Liver (tissue), 9 donors: Measurements from ENCODE around the gene KCNMA1. TPM values are rescaled to one million over a fixed set of nuclear protein-coding genes. Genes with fewer than 3 reads are reported as not detected.

ENCODE experiments used
- DNase-seq: peaks from one replicate; pipeline ENCODE4 v3.0.0-alpha.2; 2017; ENCODE audit warnings: low spot score
- H3K27ac ChIP-seq, 2 donors: one replicate each; pipeline ENCODE4 v1.7.0; 2013; ENCODE audit warnings: inconsistent platforms in 2 of 2, low read length in 2 of 2, control low read depth in 1 of 2, low read depth in 1 of 2, mild to moderate bottlenecking in 1 of 2
- H3K27me3 ChIP-seq, 4 donors: one replicate each; pipeline versions ENCODE4 v1.6.1 to v1.7.0; 2013; ENCODE audit warnings: low read length in 3 of 4, inconsistent platforms in 1 of 4, mild to moderate bottlenecking in 1 of 4, moderate library complexity in 1 of 4; ENCODE audit not compliant: control insufficient read depth in 4 of 4, insufficient read depth in 4 of 4
- H3K36me3 ChIP-seq, 4 donors: one replicate each; pipeline versions ENCODE4 v1.6.1 to v1.7.0; 2013; ENCODE audit warnings: low read length in 3 of 4, mild to moderate bottlenecking in 3 of 4, low read depth in 1 of 4, moderate library complexity in 1 of 4; ENCODE audit not compliant: control insufficient read depth in 4 of 4, insufficient read depth in 3 of 4
- H3K4me1 ChIP-seq, 4 donors: one replicate each; pipeline versions ENCODE4 v1.6.1 to v1.7.0; 2013; ENCODE audit warnings: low read length in 3 of 4, mild to moderate bottlenecking in 3 of 4, moderate library complexity in 1 of 4; ENCODE audit not compliant: control insufficient read depth in 4 of 4, insufficient read depth in 4 of 4
- H3K4me3 ChIP-seq, 3 donors: one replicate each; pipeline versions ENCODE4 v1.6.1 to v1.7.0; 2013; ENCODE audit warnings: low read length in 3 of 3, control low read depth in 1 of 3, low read depth in 1 of 3, mild to moderate bottlenecking in 1 of 3
- H3K9ac ChIP-seq, 2 donors: one replicate each; pipeline ENCODE4 v1.7.0; 2013; ENCODE audit warnings: low read length in 2 of 2, mild to moderate bottlenecking in 2 of 2, moderate library complexity in 2 of 2, control low read depth in 1 of 2, low read depth in 1 of 2
- H3K9me3 ChIP-seq, 4 donors: one replicate each; pipeline versions ENCODE4 v1.6.1 to v1.7.0; 2013; ENCODE audit warnings: low read length in 3 of 4; ENCODE audit not compliant: control insufficient read depth in 4 of 4
- EGR1 ChIP-seq, 2 donors: IDR thresholded peaks; 2 replicates each; pipeline ENCODE4 v1.6.1; 2016 to 2018; ENCODE audit warnings: antibody characterized with exemption in 2 of 2, low read depth in 2 of 2
- FOXA1 ChIP-seq: IDR thresholded peaks from 2 replicates; pipeline ENCODE4 v1.6.1; 2016; ENCODE audit warnings: antibody characterized with exemption
- FOXA2 ChIP-seq: IDR thresholded peaks from 2 replicates; pipeline ENCODE4 v1.6.1; 2016; ENCODE audit warnings: antibody characterized with exemption
- GABPA ChIP-seq, 2 donors: IDR thresholded peaks in 1 of 2; conservative IDR thresholded peaks in 1 of 2; 2 replicates each; pipeline ENCODE4 v1.6.1; 2016; ENCODE audit warnings: antibody characterized with exemption in 2 of 2, mild to moderate bottlenecking in 1 of 2, moderate library complexity in 1 of 2
- HNF4A ChIP-seq, 2 donors: conservative IDR thresholded peaks; 2 replicates each; pipeline ENCODE4 v1.6.1; 2016; ENCODE audit warnings: antibody characterized with exemption in 2 of 2, mild to moderate bottlenecking in 2 of 2
- HNF4G ChIP-seq: IDR thresholded peaks from 2 replicates; pipeline ENCODE4 v1.6.1; 2016; ENCODE audit warnings: antibody characterized with exemption
- JUND ChIP-seq, 2 donors: IDR thresholded peaks; 2 replicates each; pipeline ENCODE4 v1.6.1; 2016; ENCODE audit warnings: antibody characterized with exemption in 2 of 2
- NR2F2 ChIP-seq: IDR thresholded peaks from 2 replicates; pipeline ENCODE4 v1.6.1; 2016; ENCODE audit warnings: antibody characterized with exemption
- RAD21 ChIP-seq, 2 donors: IDR thresholded peaks; 2 replicates each; pipeline ENCODE4 v1.6.1; 2016; ENCODE audit warnings: antibody characterized with exemption in 2 of 2, mild to moderate bottlenecking in 2 of 2
- RXRA ChIP-seq, 2 donors: IDR thresholded peaks; 2 replicates each; pipeline ENCODE4 v1.6.1; 2017 to 2018; ENCODE audit warnings: antibody characterized with exemption in 2 of 2, mild to moderate bottlenecking in 1 of 2
- TAF1 ChIP-seq: conservative IDR thresholded peaks from 2 replicates; pipeline ENCODE4 v1.6.1; 2016; ENCODE audit warnings: antibody characterized with exemption, mild to moderate bottlenecking
- YY1 ChIP-seq: IDR thresholded peaks from 2 replicates; pipeline ENCODE4 v1.6.1; 2016; ENCODE audit warnings: antibody characterized with exemption, mild to moderate bottlenecking
- WGBS: extraction: QIAGEN DNeasy Blood & Tissue Kit; methylation state at CpG from one replicate; pipeline ENCODE4 v1.1.7; 2013; 5-methylcytosine and 5-hydroxymethylcytosine counted together
- polyA plus RNA-seq, 2 donors: library from polyadenylated mRNA; stranded (reverse) in 1 of 2; unstranded in 1 of 2; fragments of 200-250 nt in 1 of 2; fragments of >200 nt in 1 of 2; fragmentation: Nextera tagmentation in 1 of 2; extraction: Ambion mirVana in 1 of 2; gene quantifications; one replicate each; pipeline versions ENCODE4 v1.2.1 to v1.2.3, GENCODE V29; 2013 to 2015
- total RNA-seq, 2 donors: library from RNA; depleted of rRNA; stranded (reverse); fragments of >200 nt; gene quantifications; one replicate each; pipeline ENCODE4 v1.2.3, GENCODE V29; 2014
- TF ChIP-seq, protein P1 (sequence below): IDR thresholded peaks from 2 replicates; pipeline ENCODE4 v1.6.1; 2016; ENCODE audit warnings: antibody characterized with exemption
- TF ChIP-seq, protein P2 (sequence below): IDR thresholded peaks from 2 replicates; pipeline ENCODE4 v1.6.1; 2016; ENCODE audit warnings: antibody characterized with exemption, mild to moderate bottlenecking
- TF ChIP-seq, protein P3 (sequence below): IDR thresholded peaks from 2 replicates; pipeline ENCODE4 v1.6.1; 2016; ENCODE audit warnings: antibody characterized with exemption
- TF ChIP-seq, protein P4 (sequence below): IDR thresholded peaks from 2 replicates; pipeline ENCODE4 v1.6.1; 2016; ENCODE audit warnings: antibody characterized with exemption
- TF ChIP-seq, protein P5 (sequence below): fragments of 150-350 bp; IDR thresholded peaks from 2 replicates; pipeline ENCODE4 v1.5.1; 2017; ENCODE audit warnings: improper control_type of control experiment, low read depth, low read length; ENCODE audit not compliant: missing input control
- donor health status: healthy.
- donor health status: healthy.
- donor health status: healthy.
- donor health status: healthy.
- donor health status: healthy.

The KCNMA1 gene
- total and polyA plus RNA-seq, 4 donors = 2.5 to 9.7 (median 4.7) TPM

DNA sequence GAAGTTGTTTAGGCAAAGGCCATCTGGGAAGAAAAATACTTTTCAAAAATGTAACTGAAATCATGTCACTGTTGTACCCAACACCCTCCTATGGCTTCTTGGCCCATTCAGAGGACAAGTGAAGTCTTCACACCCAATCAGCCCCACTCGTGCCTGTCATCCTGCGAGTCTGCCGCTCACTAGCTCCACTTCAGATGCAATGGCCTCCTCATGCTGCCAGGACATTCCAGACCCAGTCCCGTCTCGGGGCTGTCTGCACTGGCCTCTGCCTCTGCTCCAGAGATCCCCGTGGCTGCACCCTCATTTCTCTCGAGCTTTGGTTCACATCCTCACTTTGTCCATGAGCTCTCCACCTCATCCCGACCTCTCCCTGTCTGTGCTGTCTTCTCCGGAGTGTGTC lies 227.1 kb downstream of the KCNMA1 start:
- H3K36me3 ChIP-seq = no peaks in the 10 kb centered on the region
- no peaks in the 10 kb centered on the region for H3K9me3 ChIP-seq
- no peak overlapping the region for H3K9ac ChIP-seq
- H3K27ac ChIP-seq = no peak overlapping the region
- WGBS = 78% methylated on average over 9 of the region's 9 CpGs
- no peak overlapping the region for H3K4me3 ChIP-seq
- TF ChIP-seq RAD21 (IDR thresholded peaks at IDR 0.05) (no peak), FOXA1 (no peak), TAF1 (no peak), FOXA2 (no peak), YY1 (no peak), JUND (IDR thresholded peaks at IDR 0.05) (no peak), HNF4G (no peak), HNF4A (conservative IDR thresholded peaks at IDR 0.05) (no peak), GABPA (IDR thresholded peaks at IDR 0.05 in 1 of 2, conservative IDR thresholded peaks at IDR 0.05 in 1 of 2) (no peak), RXRA (IDR thresholded peaks at IDR 0.05) (no peak), NR2F2 (no peak), EGR1 (IDR thresholded peaks at IDR 0.05; ENCODE audit: low read depth in 2 of 2) (no peak)
- TF ChIP-seq, protein P1, sequence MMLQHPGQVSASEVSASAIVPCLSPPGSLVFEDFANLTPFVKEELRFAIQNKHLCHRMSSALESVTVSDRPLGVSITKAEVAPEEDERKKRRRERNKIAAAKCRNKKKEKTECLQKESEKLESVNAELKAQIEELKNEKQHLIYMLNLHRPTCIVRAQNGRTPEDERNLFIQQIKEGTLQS = no peak
- TF ChIP-seq, protein P2, sequence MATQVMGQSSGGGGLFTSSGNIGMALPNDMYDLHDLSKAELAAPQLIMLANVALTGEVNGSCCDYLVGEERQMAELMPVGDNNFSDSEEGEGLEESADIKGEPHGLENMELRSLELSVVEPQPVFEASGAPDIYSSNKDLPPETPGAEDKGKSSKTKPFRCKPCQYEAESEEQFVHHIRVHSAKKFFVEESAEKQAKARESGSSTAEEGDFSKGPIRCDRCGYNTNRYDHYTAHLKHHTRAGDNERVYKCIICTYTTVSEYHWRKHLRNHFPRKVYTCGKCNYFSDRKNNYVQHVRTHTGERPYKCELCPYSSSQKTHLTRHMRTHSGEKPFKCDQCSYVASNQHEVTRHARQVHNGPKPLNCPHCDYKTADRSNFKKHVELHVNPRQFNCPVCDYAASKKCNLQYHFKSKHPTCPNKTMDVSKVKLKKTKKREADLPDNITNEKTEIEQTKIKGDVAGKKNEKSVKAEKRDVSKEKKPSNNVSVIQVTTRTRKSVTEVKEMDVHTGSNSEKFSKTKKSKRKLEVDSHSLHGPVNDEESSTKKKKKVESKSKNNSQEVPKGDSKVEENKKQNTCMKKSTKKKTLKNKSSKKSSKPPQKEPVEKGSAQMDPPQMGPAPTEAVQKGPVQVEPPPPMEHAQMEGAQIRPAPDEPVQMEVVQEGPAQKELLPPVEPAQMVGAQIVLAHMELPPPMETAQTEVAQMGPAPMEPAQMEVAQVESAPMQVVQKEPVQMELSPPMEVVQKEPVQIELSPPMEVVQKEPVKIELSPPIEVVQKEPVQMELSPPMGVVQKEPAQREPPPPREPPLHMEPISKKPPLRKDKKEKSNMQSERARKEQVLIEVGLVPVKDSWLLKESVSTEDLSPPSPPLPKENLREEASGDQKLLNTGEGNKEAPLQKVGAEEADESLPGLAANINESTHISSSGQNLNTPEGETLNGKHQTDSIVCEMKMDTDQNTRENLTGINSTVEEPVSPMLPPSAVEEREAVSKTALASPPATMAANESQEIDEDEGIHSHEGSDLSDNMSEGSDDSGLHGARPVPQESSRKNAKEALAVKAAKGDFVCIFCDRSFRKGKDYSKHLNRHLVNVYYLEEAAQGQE = no peak
- TF ChIP-seq, protein P3, sequence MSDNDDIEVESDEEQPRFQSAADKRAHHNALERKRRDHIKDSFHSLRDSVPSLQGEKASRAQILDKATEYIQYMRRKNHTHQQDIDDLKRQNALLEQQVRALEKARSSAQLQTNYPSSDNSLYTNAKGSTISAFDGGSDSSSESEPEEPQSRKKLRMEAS = no peak
- TF ChIP-seq, protein P4, sequence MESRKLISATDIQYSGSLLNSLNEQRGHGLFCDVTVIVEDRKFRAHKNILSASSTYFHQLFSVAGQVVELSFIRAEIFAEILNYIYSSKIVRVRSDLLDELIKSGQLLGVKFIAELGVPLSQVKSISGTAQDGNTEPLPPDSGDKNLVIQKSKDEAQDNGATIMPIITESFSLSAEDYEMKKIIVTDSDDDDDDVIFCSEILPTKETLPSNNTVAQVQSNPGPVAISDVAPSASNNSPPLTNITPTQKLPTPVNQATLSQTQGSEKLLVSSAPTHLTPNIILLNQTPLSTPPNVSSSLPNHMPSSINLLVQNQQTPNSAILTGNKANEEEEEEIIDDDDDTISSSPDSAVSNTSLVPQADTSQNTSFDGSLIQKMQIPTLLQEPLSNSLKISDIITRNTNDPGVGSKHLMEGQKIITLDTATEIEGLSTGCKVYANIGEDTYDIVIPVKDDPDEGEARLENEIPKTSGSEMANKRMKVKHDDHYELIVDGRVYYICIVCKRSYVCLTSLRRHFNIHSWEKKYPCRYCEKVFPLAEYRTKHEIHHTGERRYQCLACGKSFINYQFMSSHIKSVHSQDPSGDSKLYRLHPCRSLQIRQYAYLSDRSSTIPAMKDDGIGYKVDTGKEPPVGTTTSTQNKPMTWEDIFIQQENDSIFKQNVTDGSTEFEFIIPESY = no peak
- H3K27me3 ChIP-seq = no peaks in the 10 kb centered on the region
- H3K4me1 ChIP-seq = peaks cover 0 to 7% (median 5%) of the 10 kb centered on the region in 4 donors
- DNase-seq = no peak

DNA sequence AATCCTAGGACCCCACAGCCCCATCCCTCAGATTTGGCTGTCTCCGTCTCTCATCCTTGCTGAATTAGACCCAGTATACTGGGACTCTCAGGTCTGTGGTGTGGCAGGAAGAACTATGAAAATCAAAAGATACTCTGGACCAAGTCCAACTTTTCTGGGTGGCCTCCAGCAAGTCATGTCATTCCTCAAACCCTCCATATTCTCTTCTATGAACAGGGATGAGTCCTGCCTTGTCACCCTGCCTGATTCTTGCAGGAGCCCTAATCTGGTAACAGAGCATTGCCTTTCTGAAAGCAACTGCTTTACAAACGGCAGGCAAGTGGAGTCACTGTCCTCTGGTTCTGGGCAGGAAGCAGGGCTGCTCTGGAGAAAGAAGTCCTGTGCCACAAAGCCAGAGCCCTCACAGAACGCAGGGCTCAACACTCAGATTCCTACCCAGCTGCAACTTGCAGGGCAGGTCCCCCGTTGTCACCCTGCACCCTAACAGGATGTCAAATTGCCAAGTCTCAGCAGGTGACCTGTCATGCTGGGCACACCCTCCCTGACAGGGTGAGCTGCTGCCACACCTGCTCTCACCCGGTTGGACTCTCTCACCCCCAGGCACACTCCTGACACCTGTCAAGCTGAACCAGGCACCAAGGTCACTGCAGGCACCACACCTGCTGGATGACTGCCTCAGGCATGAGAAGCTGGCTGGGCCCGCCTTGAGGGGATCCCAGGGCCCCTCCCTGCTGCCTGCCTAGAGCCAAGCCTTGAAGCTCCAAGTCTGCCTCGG lies 227.7 kb downstream of the KCNMA1 start:
- no peak for DNase-seq
- Histone ChIP-seq H3K9ac (no peak overlapping the region), H3K4me3 (no peak overlapping the region), H3K4me1 (peaks cover 0 to 7% (median 5%) of the 10 kb centered on the region in 4 donors), H3K27ac (no peak overlapping the region), H3K9me3 (no peaks in the 10 kb centered on the region), H3K27me3 (no peaks in the 10 kb centered on the region), H3K36me3 (no peaks in the 10 kb centered on the region)
- no peak for TF ChIP-seq HNF4G
- TF ChIP-seq, protein P5, sequence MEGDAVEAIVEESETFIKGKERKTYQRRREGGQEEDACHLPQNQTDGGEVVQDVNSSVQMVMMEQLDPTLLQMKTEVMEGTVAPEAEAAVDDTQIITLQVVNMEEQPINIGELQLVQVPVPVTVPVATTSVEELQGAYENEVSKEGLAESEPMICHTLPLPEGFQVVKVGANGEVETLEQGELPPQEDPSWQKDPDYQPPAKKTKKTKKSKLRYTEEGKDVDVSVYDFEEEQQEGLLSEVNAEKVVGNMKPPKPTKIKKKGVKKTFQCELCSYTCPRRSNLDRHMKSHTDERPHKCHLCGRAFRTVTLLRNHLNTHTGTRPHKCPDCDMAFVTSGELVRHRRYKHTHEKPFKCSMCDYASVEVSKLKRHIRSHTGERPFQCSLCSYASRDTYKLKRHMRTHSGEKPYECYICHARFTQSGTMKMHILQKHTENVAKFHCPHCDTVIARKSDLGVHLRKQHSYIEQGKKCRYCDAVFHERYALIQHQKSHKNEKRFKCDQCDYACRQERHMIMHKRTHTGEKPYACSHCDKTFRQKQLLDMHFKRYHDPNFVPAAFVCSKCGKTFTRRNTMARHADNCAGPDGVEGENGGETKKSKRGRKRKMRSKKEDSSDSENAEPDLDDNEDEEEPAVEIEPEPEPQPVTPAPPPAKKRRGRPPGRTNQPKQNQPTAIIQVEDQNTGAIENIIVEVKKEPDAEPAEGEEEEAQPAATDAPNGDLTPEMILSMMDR = no peak
- TF ChIP-seq, protein P3 = no peak
- no peak for TF ChIP-seq EGR1 (IDR thresholded peaks at IDR 0.05; ENCODE audit: low read depth in 2 of 2)
- 70% methylated on average over 7 of the region's 7 CpGs for WGBS
